ENCODE data around the gene CFH.

The CFH gene

DNA sequence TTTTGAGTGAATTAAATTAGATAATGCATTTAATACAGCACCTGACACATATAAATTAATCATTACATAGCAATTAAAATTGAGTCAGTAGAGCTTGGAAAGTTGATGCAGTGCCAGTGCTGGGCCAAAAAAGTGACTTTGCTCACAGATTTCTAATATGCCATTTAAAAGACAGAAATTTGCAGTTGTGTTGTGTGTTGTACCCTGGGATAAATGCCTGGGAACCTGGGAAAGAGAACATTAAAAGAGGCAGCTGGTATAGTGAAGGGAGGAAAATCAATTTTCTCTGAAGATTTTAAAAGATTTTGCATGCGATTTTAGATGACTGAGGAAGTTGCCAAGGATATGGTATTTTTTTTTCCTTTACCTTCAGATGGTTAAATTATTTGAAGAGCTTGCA is 10.9 kb upstream of the CFH start:
- no peaks in the 10 kb centered on the region for H3K9me3 Mint-ChIP-seq
- H3K4me3 Mint-ChIP-seq, result no peak overlapping the region
- H3K4me1 Mint-ChIP-seq, result no peaks in the 10 kb centered on the region
- TF ChIP-seq, protein P1, sequence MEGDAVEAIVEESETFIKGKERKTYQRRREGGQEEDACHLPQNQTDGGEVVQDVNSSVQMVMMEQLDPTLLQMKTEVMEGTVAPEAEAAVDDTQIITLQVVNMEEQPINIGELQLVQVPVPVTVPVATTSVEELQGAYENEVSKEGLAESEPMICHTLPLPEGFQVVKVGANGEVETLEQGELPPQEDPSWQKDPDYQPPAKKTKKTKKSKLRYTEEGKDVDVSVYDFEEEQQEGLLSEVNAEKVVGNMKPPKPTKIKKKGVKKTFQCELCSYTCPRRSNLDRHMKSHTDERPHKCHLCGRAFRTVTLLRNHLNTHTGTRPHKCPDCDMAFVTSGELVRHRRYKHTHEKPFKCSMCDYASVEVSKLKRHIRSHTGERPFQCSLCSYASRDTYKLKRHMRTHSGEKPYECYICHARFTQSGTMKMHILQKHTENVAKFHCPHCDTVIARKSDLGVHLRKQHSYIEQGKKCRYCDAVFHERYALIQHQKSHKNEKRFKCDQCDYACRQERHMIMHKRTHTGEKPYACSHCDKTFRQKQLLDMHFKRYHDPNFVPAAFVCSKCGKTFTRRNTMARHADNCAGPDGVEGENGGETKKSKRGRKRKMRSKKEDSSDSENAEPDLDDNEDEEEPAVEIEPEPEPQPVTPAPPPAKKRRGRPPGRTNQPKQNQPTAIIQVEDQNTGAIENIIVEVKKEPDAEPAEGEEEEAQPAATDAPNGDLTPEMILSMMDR (IDR thresholded peaks at IDR 0.05; ENCODE audit: unreplicated experiment in 3 of 3), result no peak
- no peak overlapping the region for H3K27ac Mint-ChIP-seq
- H3K36me3 Mint-ChIP-seq (ENCODE audit: low read depth), result no peaks in the 10 kb centered on the region
- no peaks in the 10 kb centered on the region for H3K27me3 Mint-ChIP-seq (ENCODE audit: low read depth)

GRCh38 chr1:196649990-196650389 is 1.9 kb upstream of the CFH start:
- Mint-ChIP-seq H3K9me3 (no peaks in the 10 kb centered on the region), H3K4me3 (peak overlapping the region in 2 of 3 experiments; percentile 31 to 58), H3K27ac (peak overlapping the region; percentile 69 to 89 (median 79)), H3K36me3 (ENCODE audit: low read depth) (no peaks in the 10 kb centered on the region), H3K27me3 (ENCODE audit: low read depth) (no peaks in the 10 kb centered on the region), H3K4me1 (peaks cover 32% of the 10 kb centered on the region)
- TF ChIP-seq, protein P1 (IDR thresholded peaks at IDR 0.05; ENCODE audit: unreplicated experiment in 3 of 3), result no peak

GRCh38 chr1:196650403-196650802 is 1.4 kb upstream of the CFH start:
- TF ChIP-seq, protein P1 (IDR thresholded peaks at IDR 0.05; ENCODE audit: unreplicated experiment in 3 of 3), result no peak

GRCh38 chr1:196651079-196651478 is 764 bp upstream of the CFH start:
- Mint-ChIP-seq H3K36me3 (ENCODE audit: low read depth) (no peaks in the 10 kb centered on the region), H3K27ac (peak overlapping the region; percentile 69 to 89 (median 79)), H3K27me3 (ENCODE audit: low read depth) (no peaks in the 10 kb centered on the region), H3K4me3 (peak overlapping the region in 2 of 3 experiments; percentile 36 to 81), H3K9me3 (no peaks in the 10 kb centered on the region), H3K4me1 (peaks cover 36% of the 10 kb centered on the region)
- TF ChIP-seq, protein P1 (IDR thresholded peaks at IDR 0.05; ENCODE audit: unreplicated experiment in 3 of 3), result no peak

More at GRCh38 chr1:196650403-196650802, 1.4 kb upstream of the CFH start:
- peaks cover 32% of the 10 kb centered on the region for H3K4me1 Mint-ChIP-seq
- no peaks in the 10 kb centered on the region for H3K27me3 Mint-ChIP-seq (ENCODE audit: low read depth)
- H3K36me3 Mint-ChIP-seq (ENCODE audit: low read depth), result no peaks in the 10 kb centered on the region
- H3K9me3 Mint-ChIP-seq, result no peaks in the 10 kb centered on the region
- peak overlapping the region in 2 of 3 experiments; percentile 31 to 58 for H3K4me3 Mint-ChIP-seq
- H3K27ac Mint-ChIP-seq, result peak overlapping the region; percentile 69 to 89 (median 79)

- no peaks in the 10 kb centered on the region for H3K9me3 Mint-ChIP-seq
- TF ChIP-seq, protein P1 (IDR thresholded peaks at IDR 0.05; ENCODE audit: unreplicated experiment in 3 of 3), result no peak
- peaks cover 36% of the 10 kb centered on the region for H3K4me1 Mint-ChIP-seq
- H3K4me3 Mint-ChIP-seq, result peak overlapping the region; percentile 45 to 66 (median 56)
- H3K27me3 Mint-ChIP-seq (ENCODE audit: low read depth), result no peaks in the 10 kb centered on the region
- no peaks in the 10 kb centered on the region for H3K36me3 Mint-ChIP-seq (ENCODE audit: low read depth)
- peak overlapping the region in 1 of 3 experiments; percentile 72 for H3K27ac Mint-ChIP-seq
Measured at GRCh38 chr1:196654271-196654670, 2.4 kb downstream of the CFH start.

- Mint-ChIP-seq H3K4me3 (no peak overlapping the region), H3K27me3 (ENCODE audit: low read depth) (no peaks in the 10 kb centered on the region), H3K4me1 (peaks cover 33% of the 10 kb centered on the region), H3K36me3 (ENCODE audit: low read depth) (no peaks in the 10 kb centered on the region), H3K9me3 (no peaks in the 10 kb centered on the region), H3K27ac (no peak overlapping the region)
- TF ChIP-seq, protein P1 (IDR thresholded peaks at IDR 0.05; ENCODE audit: unreplicated experiment in 3 of 3), result no peak
Measured at GRCh38 chr1:196655071-196655470, 3.2 kb downstream of the CFH start.
